ENCODE results near the gene POPDC3.

The POPDC3 gene

GRCh38 chr6:105192707-105193465 is 13.1 kb upstream of the POPDC3 start:
- H3K36me3 ChIP-seq, result no peaks in the 10 kb centered on the region
- no peak overlapping the region for H3K27ac ChIP-seq
- intact Hi-C loops (cut with DNase I; ENCODE audit: low total_unique reads), result no loop called here
- H3K27me3 ChIP-seq, result no peaks in the 10 kb centered on the region
- no peak for TF ChIP-seq CTCF (IDR thresholded peaks at IDR 0.05)
- no peak for DNase-seq
- H3K9me3 ChIP-seq, result no peaks in the 10 kb centered on the region
- H3K4me1 ChIP-seq, result no peaks in the 10 kb centered on the region
- H3K4me3 ChIP-seq, result no peak overlapping the region

- Histone ChIP-seq H3K9me3 (no peaks in the 10 kb centered on the region), H3K4me3 (no peak overlapping the region), H3K27ac (no peak overlapping the region), H3K36me3 (no peaks in the 10 kb centered on the region), H3K27me3 (no peaks in the 10 kb centered on the region), H3K4me1 (no peaks in the 10 kb centered on the region)
- no peak for TF ChIP-seq CTCF (IDR thresholded peaks at IDR 0.05)
- no peak for DNase-seq
- intact Hi-C loops (cut with DNase I; ENCODE audit: low total_unique reads), result no loop called here
These were observed 11.5 kb upstream of the POPDC3 start for GRCh38 chr6:105191351-105191750.

DNA sequence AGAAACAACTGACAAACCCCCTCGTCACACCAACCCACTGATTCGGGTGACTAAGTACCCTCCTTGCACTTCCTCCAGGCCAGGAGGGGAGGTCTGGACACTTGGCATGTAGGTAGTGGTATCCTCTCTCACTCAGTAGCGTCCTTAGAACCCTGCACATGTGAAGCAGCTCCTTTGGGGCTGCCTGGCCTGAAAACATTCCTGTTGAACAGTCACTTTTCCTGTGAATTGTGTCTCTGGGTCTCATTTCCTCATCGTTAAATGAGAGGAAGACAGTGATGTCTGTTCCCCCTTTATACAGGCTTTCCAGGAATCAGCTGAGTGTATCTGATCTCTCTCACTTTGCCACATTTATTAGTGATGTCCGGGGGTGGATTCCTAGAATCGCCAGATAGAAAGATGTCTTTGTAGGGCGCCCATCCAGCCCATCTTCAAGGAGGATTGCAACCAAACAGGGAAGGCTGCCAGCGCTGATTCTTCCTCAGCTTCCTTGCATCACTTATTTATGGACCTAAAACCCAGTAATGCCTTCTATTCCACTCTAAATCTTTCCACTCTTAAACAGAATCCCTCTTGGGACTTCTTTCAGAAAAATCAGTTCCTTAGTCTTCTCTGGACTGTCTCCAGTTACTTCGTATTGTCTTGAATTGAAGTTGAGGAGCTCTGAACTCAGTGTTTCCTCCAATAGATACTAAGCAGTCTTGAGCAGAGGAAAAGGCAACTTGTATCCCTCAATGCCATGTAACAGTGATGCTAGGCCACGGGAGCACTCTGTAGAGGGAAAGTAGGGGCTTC is 9.4 kb upstream of the POPDC3 start:
- Histone ChIP-seq H3K27me3 (no peaks in the 10 kb centered on the region), H3K4me1 (no peaks in the 10 kb centered on the region), H3K9me3 (no peaks in the 10 kb centered on the region), H3K27ac (no peak overlapping the region), H3K36me3 (no peaks in the 10 kb centered on the region), H3K4me3 (no peak overlapping the region)
- intact Hi-C loops (cut with DNase I; ENCODE audit: low total_unique reads), result no loop called here
- no peak for DNase-seq
- no peak for TF ChIP-seq CTCF (IDR thresholded peaks at IDR 0.05)

DNA sequence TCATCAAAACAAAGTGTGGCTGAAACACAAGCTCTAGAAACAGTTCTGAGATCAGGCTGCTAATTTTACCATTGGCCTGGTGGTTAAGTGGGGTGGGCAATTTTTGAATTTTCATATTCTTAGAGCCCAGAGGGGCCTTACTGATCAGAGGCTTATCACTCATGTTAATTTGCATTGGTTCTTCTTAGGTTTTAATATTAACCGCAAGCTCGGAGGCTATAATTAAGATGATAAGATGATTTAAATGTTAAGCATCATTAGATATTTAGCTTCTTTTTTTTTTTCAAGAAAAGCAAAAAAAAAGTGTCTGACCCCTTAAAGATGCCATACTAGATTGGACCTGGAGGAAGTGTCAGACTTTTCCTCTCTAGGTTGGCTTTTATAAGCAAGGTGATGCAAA is 8.4 kb upstream of the POPDC3 start:
- intact Hi-C loops (cut with DNase I; ENCODE audit: low total_unique reads), result no loop called here
- H3K4me1 ChIP-seq, result no peaks in the 10 kb centered on the region

GRCh38 chr6:105186576-105186975 is 6.8 kb upstream of the POPDC3 start:
- no peak for TF ChIP-seq CTCF (IDR thresholded peaks at IDR 0.05)
- H3K9me3 ChIP-seq, result no peaks in the 10 kb centered on the region
- no peak overlapping the region for H3K27ac ChIP-seq
- DNase-seq, result no peak
- H3K36me3 ChIP-seq, result no peaks in the 10 kb centered on the region
- peaks cover 0 to 5% of the 10 kb centered on the region in 2 donors for H3K27me3 ChIP-seq
- intact Hi-C loops (cut with DNase I; ENCODE audit: low total_unique reads), result no loop called here
- no peak overlapping the region for H3K4me3 ChIP-seq
- H3K4me1 ChIP-seq, result no peaks in the 10 kb centered on the region

More for the DNA sequence above, 8.4 kb upstream of the POPDC3 start:
- no peak overlapping the region for H3K27ac ChIP-seq
- H3K4me3 ChIP-seq, result no peak overlapping the region
- no peak for DNase-seq
- no peaks in the 10 kb centered on the region for H3K27me3 ChIP-seq
- no peak for TF ChIP-seq CTCF (IDR thresholded peaks at IDR 0.05)
- H3K9me3 ChIP-seq, result no peaks in the 10 kb centered on the region
- H3K36me3 ChIP-seq, result no peaks in the 10 kb centered on the region

All from tibial artery (tissue), 4 donors.